GM12801 (cell line): ENCODE measurements around the gene BBS2.

Source experiments
- CTCF ChIP-seq: IDR thresholded peaks from one replicate; pipeline ENCODE4 v1.5.1; 2011; ENCODE audit warnings: control low read depth; ENCODE audit not compliant: insufficient read length; ENCODE audit errors: extremely low read depth

The BBS2 gene

GRCh38 chr16:56519459-56520250 is at the start of gene BBS2:
Gene BBS2 (minus strand): TSS chr16:56520024. CDS start chr16:56519862, 162 bp downstream.
- TF ChIP-seq CTCF, result no peak

- no peak for TF ChIP-seq CTCF
These were observed 45.1 kb upstream of the BBS2 start, which contains the start of gene MT4 for GRCh38 chr16:56564793-56565477. Gene MT4 (plus strand): TSS chr16:56565073. CDS start chr16:56565129, 56 bp downstream.

- no peak for TF ChIP-seq CTCF
These were observed 41.3 kb upstream of the BBS2 start for GRCh38 chr16:56561126-56561525.

- TF ChIP-seq CTCF, result no peak
These were observed 40.6 kb upstream of the BBS2 start for GRCh38 chr16:56560447-56560846.

GRCh38 chr16:56559109-56559508 is 39.3 kb upstream of the BBS2 start:
- TF ChIP-seq CTCF, result no peak

GRCh38 chr16:56558024-56558747 is 38.4 kb upstream of the BBS2 start:
- TF ChIP-seq CTCF, result no peak

- no peak for TF ChIP-seq CTCF
These were observed 34.6 kb upstream of the BBS2 start for GRCh38 chr16:56554441-56554840.
